Measurements from ENCODE around the gene TMEM255B.
"Not testable (repeated sequence)": the region's sequence is repeated elsewhere in the genome, so short reads cannot be mapped to it uniquely, and the experiment has no call there.

The TMEM255B gene

GRCh38 chr13:113789931-113790330 is 30.9 kb downstream of the TMEM255B start:
- H3K4me1 Mint-ChIP-seq (ENCODE audit: low read depth); H3K27ac Mint-ChIP-seq; H3K36me3 Mint-ChIP-seq (ENCODE audit: low read depth); H3K9me3 Mint-ChIP-seq; DNase-seq; H3K4me3 Mint-ChIP-seq; H3K27me3 Mint-ChIP-seq: not testable (repeated sequence)

- DNase-seq: no peak
- no peaks in the 10 kb centered on the region for H3K4me1 Mint-ChIP-seq (ENCODE audit: low read depth)
- no peak overlapping the region for H3K4me3 Mint-ChIP-seq
- H3K27me3 Mint-ChIP-seq: no peaks in the 10 kb centered on the region
- no peaks in the 10 kb centered on the region for H3K36me3 Mint-ChIP-seq (ENCODE audit: low read depth)
- no peak overlapping the region for H3K27ac Mint-ChIP-seq
- no peaks in the 10 kb centered on the region for H3K9me3 Mint-ChIP-seq
These were observed 32.2 kb downstream of the TMEM255B start for GRCh38 chr13:113791226-113791625.

- no peaks in the 10 kb centered on the region for H3K36me3 Mint-ChIP-seq (ENCODE audit: low read depth)
- no peak for DNase-seq
- H3K4me3 Mint-ChIP-seq: no peak overlapping the region
- H3K4me1 Mint-ChIP-seq (ENCODE audit: low read depth): no peaks in the 10 kb centered on the region
- no peaks in the 10 kb centered on the region for H3K9me3 Mint-ChIP-seq
- no peak overlapping the region for H3K27ac Mint-ChIP-seq
- no peaks in the 10 kb centered on the region for H3K27me3 Mint-ChIP-seq
These were observed 32.7 kb downstream of the TMEM255B start for GRCh38 chr13:113791761-113792160.

GRCh38 chr13:113792236-113792770 is 33.3 kb downstream of the TMEM255B start:
- H3K4me1 Mint-ChIP-seq (ENCODE audit: low read depth): no peaks in the 10 kb centered on the region
- H3K27ac Mint-ChIP-seq: no peak overlapping the region
- no peak overlapping the region for H3K4me3 Mint-ChIP-seq
- DNase-seq: no peak
- H3K36me3 Mint-ChIP-seq (ENCODE audit: low read depth): no peaks in the 10 kb centered on the region
- no peaks in the 10 kb centered on the region for H3K9me3 Mint-ChIP-seq
- no peaks in the 10 kb centered on the region for H3K27me3 Mint-ChIP-seq

GRCh38 chr13:113792886-113793717 is 34.1 kb downstream of the TMEM255B start:
- Mint-ChIP-seq H3K27me3 (no peaks in the 10 kb centered on the region), H3K4me3 (no peak overlapping the region), H3K27ac (no peak overlapping the region), H3K36me3 (ENCODE audit: low read depth) (no peaks in the 10 kb centered on the region), H3K4me1 (ENCODE audit: low read depth) (no peaks in the 10 kb centered on the region), H3K9me3 (no peaks in the 10 kb centered on the region)
- no peak for DNase-seq

GRCh38 chr13:113793718-113794085 is 34.7 kb downstream of the TMEM255B start:
- H3K36me3 Mint-ChIP-seq (ENCODE audit: low read depth): no peaks in the 10 kb centered on the region
- DNase-seq: no peak
- no peaks in the 10 kb centered on the region for H3K4me1 Mint-ChIP-seq (ENCODE audit: low read depth)
- H3K27me3 Mint-ChIP-seq: no peaks in the 10 kb centered on the region
- H3K9me3 Mint-ChIP-seq: no peaks in the 10 kb centered on the region
- H3K27ac Mint-ChIP-seq: no peak overlapping the region
- no peak overlapping the region for H3K4me3 Mint-ChIP-seq

GRCh38 chr13:113794086-113794485 is 35.1 kb downstream of the TMEM255B start:
- Mint-ChIP-seq H3K27ac (no peak overlapping the region), H3K4me1 (ENCODE audit: low read depth) (no peaks in the 10 kb centered on the region), H3K4me3 (no peak overlapping the region), H3K36me3 (ENCODE audit: low read depth) (no peaks in the 10 kb centered on the region), H3K9me3 (no peaks in the 10 kb centered on the region), H3K27me3 (no peaks in the 10 kb centered on the region)
- DNase-seq: no peak

GRCh38 chr13:113794764-113795173 is 35.7 kb downstream of the TMEM255B start:
- H3K36me3 Mint-ChIP-seq (ENCODE audit: low read depth): no peaks in the 10 kb centered on the region
- H3K9me3 Mint-ChIP-seq: no peaks in the 10 kb centered on the region
- H3K27me3 Mint-ChIP-seq: no peaks in the 10 kb centered on the region

GRCh38 chr13:113795362-113795761 is 36.3 kb downstream of the TMEM255B start:
- DNase-seq; H3K4me1 Mint-ChIP-seq (ENCODE audit: low read depth); H3K36me3 Mint-ChIP-seq (ENCODE audit: low read depth); H3K9me3 Mint-ChIP-seq; H3K27me3 Mint-ChIP-seq; H3K4me3 Mint-ChIP-seq; H3K27ac Mint-ChIP-seq: not testable (repeated sequence)

More at GRCh38 chr13:113794764-113795173, 35.7 kb downstream of the TMEM255B start:
- DNase-seq: no peak
- no peak overlapping the region for H3K4me3 Mint-ChIP-seq
- no peak overlapping the region for H3K27ac Mint-ChIP-seq
- H3K4me1 Mint-ChIP-seq (ENCODE audit: low read depth): no peaks in the 10 kb centered on the region

- Mint-ChIP-seq H3K4me1 (ENCODE audit: low read depth) (no peaks in the 10 kb centered on the region), H3K27me3 (no peaks in the 10 kb centered on the region), H3K27ac (no peak overlapping the region), H3K36me3 (ENCODE audit: low read depth) (no peaks in the 10 kb centered on the region), H3K9me3 (no peaks in the 10 kb centered on the region), H3K4me3 (no peak overlapping the region)
- DNase-seq: no peak
These were observed 37.4 kb downstream of the TMEM255B start for GRCh38 chr13:113796211-113796963.

- H3K4me1 Mint-ChIP-seq (ENCODE audit: low read depth): no peaks in the 10 kb centered on the region
- H3K27me3 Mint-ChIP-seq: no peaks in the 10 kb centered on the region
- no peak overlapping the region for H3K4me3 Mint-ChIP-seq
- no peaks in the 10 kb centered on the region for H3K36me3 Mint-ChIP-seq (ENCODE audit: low read depth)
- no peak overlapping the region for H3K27ac Mint-ChIP-seq
- no peaks in the 10 kb centered on the region for H3K9me3 Mint-ChIP-seq
- no peak for DNase-seq
These were observed 38.1 kb downstream of the TMEM255B start for GRCh38 chr13:113796964-113797676.

GRCh38 chr13:113798200-113798811 is 39.3 kb downstream of the TMEM255B start:
- Mint-ChIP-seq H3K36me3 (ENCODE audit: low read depth) (no peaks in the 10 kb centered on the region), H3K9me3 (no peaks in the 10 kb centered on the region), H3K27me3 (peaks cover 4% of the 10 kb centered on the region), H3K27ac (no peak overlapping the region), H3K4me3 (no peak overlapping the region), H3K4me1 (ENCODE audit: low read depth) (no peaks in the 10 kb centered on the region)
- no peak for DNase-seq

- H3K36me3 Mint-ChIP-seq (ENCODE audit: low read depth): no peaks in the 10 kb centered on the region
- H3K4me1 Mint-ChIP-seq (ENCODE audit: low read depth): no peaks in the 10 kb centered on the region
- peaks cover 4% of the 10 kb centered on the region for H3K27me3 Mint-ChIP-seq
- no peak for DNase-seq
- H3K9me3 Mint-ChIP-seq: no peaks in the 10 kb centered on the region
- H3K4me3 Mint-ChIP-seq: no peak overlapping the region
- H3K27ac Mint-ChIP-seq: no peak overlapping the region
These were observed 41.5 kb downstream of the TMEM255B start for GRCh38 chr13:113800576-113800926.

- Mint-ChIP-seq H3K4me1 (ENCODE audit: low read depth) (no peaks in the 10 kb centered on the region), H3K9me3 (no peaks in the 10 kb centered on the region), H3K27me3 (peaks cover 4% of the 10 kb centered on the region), H3K4me3 (no peak overlapping the region), H3K27ac (no peak overlapping the region), H3K36me3 (ENCODE audit: low read depth) (no peaks in the 10 kb centered on the region)
- no peak for DNase-seq
These were observed 42.4 kb downstream of the TMEM255B start for GRCh38 chr13:113801289-113801961.

All from activated T-cell treated with anti-CD3 and anti-CD28 coated beads, Interleukin-2, amount 50 U/mL, for 24 hours (primary cell).